GM21619 (cell line): ENCODE data around the gene CROCC2.

Experiments used
- ATAC-seq: cut with Tn5 transposase; IDR thresholded peaks from one replicate; pipeline ENCODE4 v1.9.1; 2021; ENCODE audit not compliant: unreplicated experiment

Gene CROCC2

DNA sequence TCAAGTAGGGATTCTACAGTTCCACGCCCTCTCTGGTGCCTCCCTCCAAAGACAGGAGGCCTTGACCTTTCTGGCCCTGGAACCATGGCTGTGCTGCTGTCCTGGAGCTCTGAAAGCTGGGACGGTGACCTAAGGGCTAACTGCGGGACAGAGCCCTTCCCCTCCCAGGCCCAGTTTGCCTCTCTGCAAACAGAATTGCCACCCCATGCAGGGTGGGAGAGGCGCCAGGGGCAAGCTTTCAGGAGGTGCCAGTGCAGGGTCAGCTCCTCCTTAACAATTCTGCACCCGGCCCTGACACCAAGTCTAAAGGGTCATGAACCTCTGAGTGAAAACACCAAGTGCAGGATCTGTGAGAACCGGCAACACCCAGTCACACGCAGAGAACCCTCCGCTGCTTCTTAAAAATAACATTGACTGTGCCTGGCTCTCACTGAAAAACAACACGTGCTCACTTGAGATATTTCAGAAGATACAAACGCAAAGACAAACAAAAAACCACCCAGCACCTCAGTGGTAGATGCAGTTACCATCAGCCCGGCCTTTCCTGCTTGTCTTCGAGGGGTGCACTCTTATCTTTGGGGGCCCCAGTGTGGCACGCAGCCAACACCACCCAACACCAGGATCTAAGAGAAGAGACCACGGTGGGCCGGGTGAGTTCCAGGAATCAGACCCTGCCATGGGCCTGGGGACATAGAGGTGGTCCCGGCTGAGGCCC is 91.2 kb downstream of the CROCC2 start:
- no peak for ATAC-seq

- no peak for ATAC-seq
Measured at GRCh38 chr2:240997856-240998705, 91.9 kb downstream of the CROCC2 start, which contains the start of gene SNED1. Gene SNED1, plus strand, starts transcription at chr2:240998618. Its CDS starts 220 bp downstream, at chr2:240998838.

DNA sequence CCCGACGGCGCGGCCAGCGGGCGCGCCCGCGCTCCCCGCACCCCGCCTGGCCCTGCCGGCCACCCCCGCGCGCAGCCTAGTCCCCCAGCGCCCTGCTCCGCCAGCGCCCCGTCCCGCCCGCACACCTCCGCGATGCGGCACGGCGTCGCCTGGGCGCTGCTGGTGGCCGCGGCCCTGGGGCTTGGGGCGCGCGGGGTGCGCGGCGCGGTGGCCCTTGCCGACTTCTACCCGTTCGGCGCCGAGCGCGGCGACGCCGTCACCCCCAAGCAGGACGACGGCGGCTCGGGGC is 92.5 kb downstream of the CROCC2 start:
- no peak for ATAC-seq

GRCh38 chr2:240998995-240999791 is 93.1 kb downstream of the CROCC2 start:
- ATAC-seq, result no peak

GRCh38 chr2:240999873-241000541 is 93.9 kb downstream of the CROCC2 start:
- no peak for ATAC-seq

DNA sequence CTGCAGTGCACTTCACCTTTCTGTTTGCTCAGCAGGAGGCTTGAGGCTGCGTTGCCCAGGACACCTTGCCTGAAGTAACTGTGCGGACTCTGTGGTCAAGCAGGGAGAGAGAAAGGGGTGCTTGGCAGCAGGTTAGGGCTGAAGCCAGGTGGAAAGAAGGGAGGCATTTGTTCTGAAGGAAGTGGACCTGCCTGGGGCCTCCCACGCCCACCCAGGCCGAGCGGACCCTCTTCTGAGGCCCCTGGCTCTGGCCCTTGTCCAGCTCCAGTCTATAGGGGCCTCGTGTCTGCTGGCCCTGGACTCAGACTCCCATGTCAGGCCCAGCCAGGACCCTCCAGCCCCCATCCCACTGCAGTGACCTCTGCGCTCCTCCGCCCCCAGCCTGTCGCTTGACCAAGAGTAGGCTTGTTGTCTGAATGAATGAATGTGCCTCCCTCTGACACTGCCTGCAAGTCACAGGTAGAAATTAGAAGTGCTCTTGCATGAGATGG is 94.7 kb downstream of the CROCC2 start:
- ATAC-seq, result no peak

DNA sequence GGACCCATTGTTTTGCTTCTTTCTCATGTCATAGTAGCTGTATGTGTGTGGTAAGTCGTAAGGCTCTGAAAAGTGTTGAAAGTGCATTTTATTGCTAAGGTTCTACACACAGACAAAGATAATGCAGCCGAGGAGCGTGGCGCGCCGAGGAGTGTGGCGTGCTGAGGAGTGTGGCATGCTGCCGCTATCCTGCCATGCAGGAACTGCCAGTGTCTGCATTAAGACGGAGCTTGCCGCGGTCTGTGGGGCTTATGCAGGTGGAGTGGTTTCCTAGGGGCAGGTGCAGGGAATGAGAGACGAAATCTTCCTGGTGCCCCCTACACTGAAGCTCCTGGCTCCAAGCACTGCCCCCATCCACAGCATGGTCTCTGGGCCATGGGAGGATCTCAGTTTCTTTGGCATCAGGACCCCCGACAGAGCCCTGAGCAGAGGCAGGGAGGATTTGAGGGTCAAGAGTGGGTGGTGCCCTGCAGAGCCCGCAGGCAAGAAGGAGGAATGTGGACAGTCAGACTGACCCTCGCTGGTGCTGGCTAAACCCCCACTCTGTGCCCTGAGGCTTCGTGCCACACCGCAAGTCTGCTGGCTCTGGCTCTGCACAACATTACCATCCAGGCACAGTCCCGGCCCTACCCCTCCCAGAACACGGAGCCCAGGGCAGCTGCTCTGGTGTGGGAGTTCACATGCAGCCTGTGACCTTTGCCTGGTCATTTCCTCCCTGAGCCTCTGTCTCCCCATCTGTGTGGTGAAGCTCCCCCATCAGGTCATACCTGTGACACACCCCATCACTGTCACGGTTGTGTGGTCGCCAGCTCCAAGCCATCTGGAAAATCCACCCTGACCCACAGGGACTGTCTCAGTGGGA is 95.5 kb downstream of the CROCC2 start:
- no peak for ATAC-seq

GRCh38 chr2:241002275-241003046 is 96.3 kb downstream of the CROCC2 start:
- ATAC-seq, result no peak

DNA sequence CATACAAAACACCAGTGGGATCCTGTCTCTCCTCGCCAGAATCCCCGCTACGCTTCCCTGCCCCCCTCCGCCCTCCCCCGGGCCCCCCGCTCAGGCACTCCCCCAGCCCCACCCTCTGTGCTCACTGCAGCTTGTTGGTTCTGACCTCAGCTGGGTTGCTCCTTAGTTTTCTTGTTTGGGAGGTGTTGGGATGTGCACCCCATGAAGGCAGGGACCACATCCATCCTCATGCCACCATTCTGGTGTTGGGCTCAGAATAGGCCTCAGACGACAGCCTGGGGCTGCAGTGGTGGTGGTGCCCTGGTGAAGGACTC is 96.9 kb downstream of the CROCC2 start:
- no peak for ATAC-seq

DNA sequence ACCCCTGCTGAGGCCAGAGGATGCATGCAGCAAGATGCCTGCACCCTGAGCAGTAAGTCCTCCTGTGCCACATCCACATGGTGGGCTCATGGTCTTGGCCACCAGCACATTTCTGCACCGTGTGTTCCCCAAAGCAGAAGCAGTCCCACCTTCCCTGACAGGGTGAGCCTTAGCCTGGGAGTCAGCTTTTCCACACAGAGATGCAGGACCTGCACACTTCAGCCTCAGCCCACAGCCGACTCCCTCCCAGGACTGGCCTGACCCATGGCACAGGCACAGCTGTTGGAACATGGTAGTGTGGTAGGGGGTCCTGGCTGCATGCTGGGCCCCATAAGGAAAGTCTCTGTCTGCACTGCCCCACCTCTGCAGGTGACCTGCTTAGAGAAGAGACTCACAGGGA is 97.2 kb downstream of the CROCC2 start:
- no peak for ATAC-seq

DNA sequence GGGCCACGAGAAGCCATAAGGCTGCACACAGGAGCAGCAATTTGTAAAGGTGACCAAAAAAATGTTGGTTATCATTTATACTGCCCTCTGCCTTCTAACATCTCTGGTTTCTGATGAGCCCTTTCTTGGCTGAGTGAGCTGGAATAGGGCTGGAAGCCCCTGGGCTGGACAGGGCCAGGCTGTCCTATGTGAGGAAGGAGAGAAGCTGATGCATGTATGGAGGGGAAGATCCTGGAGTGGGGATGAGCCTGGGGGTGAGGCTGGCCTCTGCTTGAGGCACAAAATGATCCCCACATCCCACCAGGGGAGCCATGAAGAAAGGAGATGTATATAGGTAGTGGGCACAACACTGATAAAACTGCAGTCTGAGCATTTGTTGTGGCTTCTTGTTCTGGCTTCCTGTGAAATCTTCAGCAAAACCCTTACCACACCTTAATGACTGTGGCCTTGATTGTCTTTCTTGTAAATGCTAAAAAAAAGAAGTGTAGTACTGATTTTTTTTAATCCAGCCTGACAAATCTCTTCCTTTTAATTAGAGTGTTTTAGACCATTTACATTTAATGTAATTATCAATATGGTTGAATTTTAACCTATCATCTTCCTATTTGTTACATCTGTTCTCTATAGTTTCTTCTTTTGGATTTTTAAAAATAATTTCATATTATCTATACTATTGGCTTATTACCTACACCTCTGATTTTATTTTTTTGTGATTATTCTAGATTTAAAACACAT is 97.9 kb downstream of the CROCC2 start:
- ATAC-seq, result no peak

DNA sequence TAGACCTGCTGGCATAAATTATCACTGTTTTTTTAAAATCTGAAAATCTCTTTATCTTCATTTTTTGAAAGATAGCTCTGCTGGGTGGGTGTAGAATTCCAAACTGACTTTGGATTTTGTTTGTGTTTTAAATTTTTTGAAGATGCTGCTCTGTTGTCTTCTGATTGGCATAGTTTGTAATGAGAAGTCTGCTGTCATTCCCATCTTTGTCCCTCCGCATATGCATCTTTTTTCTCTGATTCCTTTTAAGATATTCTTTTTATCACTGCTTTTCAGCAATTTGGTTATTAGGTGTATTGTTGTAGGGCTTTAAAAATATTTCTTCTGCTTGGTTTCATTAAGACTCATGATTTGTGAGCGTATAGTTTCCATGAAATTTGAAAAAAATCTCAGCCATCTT is 99.4 kb downstream of the CROCC2 start:
- no peak for ATAC-seq

- no peak for ATAC-seq
Measured at GRCh38 chr2:241006412-241006811, 100.3 kb downstream of the CROCC2 start.

- ATAC-seq, result no peak
Measured at GRCh38 chr2:241007111-241007510, 101.0 kb downstream of the CROCC2 start.

DNA sequence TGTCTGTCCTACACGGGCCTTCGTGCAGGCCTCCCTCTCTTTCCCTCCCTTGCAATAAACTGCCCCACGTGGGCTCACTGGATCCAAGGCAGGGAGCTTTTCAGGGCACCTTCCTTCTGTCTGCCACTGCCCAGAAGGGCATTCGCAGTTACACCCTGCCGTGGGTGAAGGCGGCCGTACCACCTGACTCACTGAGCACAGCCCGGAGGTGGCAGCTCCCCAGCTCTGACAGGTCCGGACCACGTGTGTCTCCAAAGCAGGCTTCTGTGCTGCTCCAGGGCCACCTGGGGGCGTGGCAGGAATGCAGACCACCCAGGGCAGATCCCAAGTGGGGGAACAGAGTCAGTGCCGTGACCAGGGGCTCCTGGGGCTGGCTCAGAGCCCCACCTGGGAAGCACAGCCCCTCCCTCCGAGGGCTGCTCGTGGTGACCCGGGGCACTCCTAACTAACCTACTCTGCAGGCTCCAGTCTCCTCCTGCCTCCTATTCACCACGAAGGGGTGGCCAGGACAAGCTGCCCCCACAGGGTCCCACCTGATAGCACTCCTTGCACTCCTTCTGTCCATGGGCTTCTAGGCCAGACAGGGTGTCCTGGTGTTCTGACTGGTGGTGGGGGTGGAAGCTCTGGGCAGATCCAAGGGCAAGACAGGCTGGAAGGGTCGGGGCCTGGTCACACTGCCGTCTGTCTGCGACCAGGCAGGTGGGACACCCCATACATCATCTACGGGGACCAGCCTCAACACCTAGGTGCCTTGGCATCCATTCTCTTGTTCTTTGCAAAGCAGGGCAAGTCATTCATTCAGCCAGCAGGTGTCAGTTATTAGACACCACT is 102.0 kb downstream of the CROCC2 start:
- ATAC-seq, result no peak

DNA sequence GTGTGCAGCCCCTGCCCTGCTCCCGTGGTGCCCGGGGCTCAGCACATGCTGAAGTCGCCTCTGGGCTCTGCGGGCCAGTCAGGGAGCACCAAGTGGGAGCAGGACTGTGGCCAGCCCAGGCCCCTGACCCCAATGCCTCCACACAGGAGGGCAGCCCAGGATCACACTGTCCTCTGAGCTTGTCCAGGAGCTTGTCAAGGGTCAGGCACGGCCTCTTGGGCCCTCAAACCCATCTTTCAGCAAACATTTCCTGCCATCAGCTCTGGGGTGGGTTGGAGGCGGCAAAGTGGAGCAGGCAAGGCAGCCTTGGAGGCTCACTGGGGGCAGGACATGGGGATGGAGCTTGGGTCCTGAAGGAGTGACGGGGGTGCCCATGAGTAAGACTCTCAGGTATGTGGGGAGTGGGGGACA is 102.6 kb downstream of the CROCC2 start:
- ATAC-seq, result no peak

DNA sequence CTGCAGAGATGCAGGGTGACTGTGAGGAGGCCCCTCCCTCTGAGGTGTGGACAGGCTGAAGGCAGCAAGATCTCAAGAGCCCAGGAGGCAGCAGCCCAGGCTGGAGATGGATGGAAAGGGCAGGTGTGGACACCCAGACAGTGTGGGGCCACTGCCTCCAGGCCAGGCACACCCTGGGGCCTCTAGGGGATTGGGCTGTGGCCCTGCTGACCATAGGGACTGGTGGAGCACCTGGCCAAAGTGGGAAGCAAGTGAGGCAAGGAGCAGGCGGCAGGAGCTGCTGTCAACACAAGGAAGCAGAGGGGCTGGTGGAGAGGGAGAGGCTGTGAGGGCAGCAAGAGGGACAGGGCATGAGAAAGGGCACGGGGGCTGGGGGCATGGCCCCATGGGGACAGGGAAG is 103.1 kb downstream of the CROCC2 start:
- no peak for ATAC-seq
